SK-N-SH treated with all-trans-retinoic acid at 6 μM for 48 hours (cell line): ENCODE results near the gene ANKRD42.

ENCODE experiments used
- ATAC-seq: fragments of 200-7000 bp; cut with Tn5 transposase; 3 replicates; pipeline ENCODE4 v1.9.1; 2020; ENCODE audit warnings: mild to moderate bottlenecking, moderate library complexity
- ARNTL ChIP-seq: fragments of 450-650 bp; formaldehyde crosslinking; IDR thresholded peaks from 2 replicates; pipeline ENCODE4 v1.5.0; 2020; ENCODE audit warnings: low read depth, mild to moderate bottlenecking, moderate library complexity, borderline replicate concordance
- BACH2 ChIP-seq: fragments of 250-450 bp; sonication (Bioruptor Pico); IDR thresholded peaks from 2 replicates; pipeline ENCODE4 v1.9.0; 2021; ENCODE audit warnings: mild to moderate bottlenecking, borderline replicate concordance
- CSDC2 ChIP-seq: fragments of 250-450 bp; sonication (Bioruptor Pico); IDR thresholded peaks from 2 replicates; pipeline ENCODE4 v1.5.0; 2020; ENCODE audit warnings: mild to moderate bottlenecking, moderate library complexity
- CSRNP3 ChIP-seq: fragments of 250-450 bp; sonication (Bioruptor Pico); IDR thresholded peaks from 2 replicates; pipeline ENCODE4 v1.5.1; 2021; ENCODE audit warnings: mild to moderate bottlenecking, moderate library complexity
- GLIS3 ChIP-seq: fragments of 250-450 bp; sonication (Bioruptor Pico); IDR thresholded peaks from 2 replicates; pipeline ENCODE4 v1.5.0; 2020; ENCODE audit warnings: mild to moderate bottlenecking, moderate library complexity
- ISL1 ChIP-seq: fragments of 250-450 bp; sonication (Bioruptor Pico); IDR thresholded peaks from 2 replicates; pipeline ENCODE4 v2.1.2; 2022; ENCODE audit warnings: mild to moderate bottlenecking, moderate library complexity
- OSR1 ChIP-seq: fragments of 250-450 bp; sonication (Bioruptor Pico); IDR thresholded peaks from 2 replicates; pipeline ENCODE4 v1.8.0; 2022; ENCODE audit warnings: moderate library complexity, mild to moderate bottlenecking, inconsistent platforms
- RARB ChIP-seq: fragments of 250-450 bp; sonication (Bioruptor Pico); IDR thresholded peaks from 2 replicates; pipeline ENCODE4 v1.8.0; 2021; ENCODE audit warnings: mild to moderate bottlenecking, moderate library complexity
- SNAI2 ChIP-seq: fragments of 250-450 bp; sonication (Bioruptor Pico); IDR thresholded peaks from 2 replicates; pipeline ENCODE4 v1.5.0; 2020; ENCODE audit warnings: mild to moderate bottlenecking, moderate library complexity
- TOX ChIP-seq: fragments of 250-450 bp; sonication (Bioruptor Pico); IDR thresholded peaks from 2 replicates; pipeline ENCODE4 v1.8.0; 2021; ENCODE audit warnings: mild to moderate bottlenecking, moderate library complexity, borderline replicate concordance
- TSHZ2 ChIP-seq: fragments of 250-450 bp; sonication (Bioruptor Pico); IDR thresholded peaks from 2 replicates; pipeline ENCODE4 v1.5.0; 2020; ENCODE audit warnings: mild to moderate bottlenecking, moderate library complexity
- ZC3H10 ChIP-seq: fragments of 250-450 bp; sonication (Bioruptor Pico); IDR thresholded peaks from 2 replicates; pipeline ENCODE4 v1.5.1; 2021; ENCODE audit warnings: mild to moderate bottlenecking, moderate library complexity
- ZFP3 ChIP-seq: fragments of 250-450 bp; sonication (Bioruptor Pico); IDR thresholded peaks from 2 replicates; pipeline ENCODE4 v1.5.0; 2020; ENCODE audit warnings: mild to moderate bottlenecking, moderate library complexity
- ZFP30 ChIP-seq: fragments of 450-650 bp; formaldehyde crosslinking; IDR thresholded peaks from 2 replicates; pipeline ENCODE4 v1.5.0; 2022; ENCODE audit warnings: mild to moderate bottlenecking, moderate library complexity
- ZNF70 ChIP-seq: fragments of 450-650 bp; formaldehyde crosslinking; IDR thresholded peaks from 2 replicates; pipeline ENCODE4 v1.5.0; 2020; ENCODE audit warnings: mild to moderate bottlenecking, moderate library complexity
- ZNF8 ChIP-seq: fragments of 450-650 bp; formaldehyde crosslinking; IDR thresholded peaks from 2 replicates; pipeline ENCODE4 v1.5.0; 2020; ENCODE audit warnings: mild to moderate bottlenecking, moderate library complexity
- TF ChIP-seq, protein P1 (sequence below): fragments of 250-450 bp; sonication (Bioruptor Pico); IDR thresholded peaks from 2 replicates; pipeline ENCODE4 v1.5.1; 2020; ENCODE audit warnings: low read depth, mild to moderate bottlenecking, moderate library complexity
- TF ChIP-seq, protein P2 (sequence below): fragments of 250-450 bp; sonication (Bioruptor Pico); IDR thresholded peaks from 2 replicates; pipeline ENCODE4 v1.8.0; 2020; ENCODE audit warnings: mild to moderate bottlenecking, moderate library complexity, borderline replicate concordance
- TF ChIP-seq, protein P3 (sequence below): fragments of 250-450 bp; sonication (Bioruptor Pico); IDR thresholded peaks from 2 replicates; pipeline ENCODE4 v1.8.0; 2021; ENCODE audit warnings: low read depth, mild to moderate bottlenecking, moderate library complexity, borderline replicate concordance

ANKRD42 gene

GRCh38 chr11:83162377-83162776 lies 31.1 kb upstream of the ANKRD42 start:
- no peak for ATAC-seq
- no peak for TF ChIP-seq SNAI2 (CRISPR knock-in tag)

GRCh38 chr11:83166193-83166866 lies 27.2 kb upstream of the ANKRD42 start:
- no peak for TF ChIP-seq ARNTL (CRISPR knock-in tag)
- TF ChIP-seq ZFP30: no peak
- TF ChIP-seq SNAI2 (CRISPR knock-in tag): no peak
- TF ChIP-seq ZNF70 (CRISPR knock-in tag): no peak
- no peak for TF ChIP-seq ISL1 (CRISPR knock-in tag)
- no peak for TF ChIP-seq CSRNP3
- TF ChIP-seq ZC3H10 (CRISPR knock-in tag): no peak
- ATAC-seq: no peak

GRCh38 chr11:83168756-83169155 lies 24.8 kb upstream of the ANKRD42 start:
- no peak for ATAC-seq
- TF ChIP-seq CSRNP3 (no peak), ZC3H10 (CRISPR knock-in tag) (no peak), OSR1 (CRISPR knock-in tag) (no peak), TOX (CRISPR knock-in tag) (no peak), CSDC2 (no peak), ZFP30 (no peak), RARB (CRISPR knock-in tag) (no peak), GLIS3 (CRISPR knock-in tag) (no peak), TSHZ2 (no peak), ZFP3 (CRISPR knock-in tag) (no peak), SNAI2 (CRISPR knock-in tag) (no peak), BACH2 (no peak), ZNF70 (CRISPR knock-in tag) (no peak), ZNF8 (CRISPR knock-in tag) (no peak), ARNTL (CRISPR knock-in tag) (no peak), ISL1 (CRISPR knock-in tag) (no peak)
- TF ChIP-seq, protein P1, sequence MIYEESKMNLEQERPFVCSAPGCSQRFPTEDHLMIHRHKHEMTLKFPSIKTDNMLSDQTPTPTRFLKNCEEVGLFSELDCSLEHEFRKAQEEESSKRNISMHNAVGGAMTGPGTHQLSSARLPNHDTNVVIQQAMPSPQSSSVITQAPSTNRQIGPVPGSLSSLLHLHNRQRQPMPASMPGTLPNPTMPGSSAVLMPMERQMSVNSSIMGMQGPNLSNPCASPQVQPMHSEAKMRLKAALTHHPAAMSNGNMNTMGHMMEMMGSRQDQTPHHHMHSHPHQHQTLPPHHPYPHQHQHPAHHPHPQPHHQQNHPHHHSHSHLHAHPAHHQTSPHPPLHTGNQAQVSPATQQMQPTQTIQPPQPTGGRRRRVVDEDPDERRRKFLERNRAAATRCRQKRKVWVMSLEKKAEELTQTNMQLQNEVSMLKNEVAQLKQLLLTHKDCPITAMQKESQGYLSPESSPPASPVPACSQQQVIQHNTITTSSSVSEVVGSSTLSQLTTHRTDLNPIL (CRISPR knock-in tag): no peak
- TF ChIP-seq, protein P2, sequence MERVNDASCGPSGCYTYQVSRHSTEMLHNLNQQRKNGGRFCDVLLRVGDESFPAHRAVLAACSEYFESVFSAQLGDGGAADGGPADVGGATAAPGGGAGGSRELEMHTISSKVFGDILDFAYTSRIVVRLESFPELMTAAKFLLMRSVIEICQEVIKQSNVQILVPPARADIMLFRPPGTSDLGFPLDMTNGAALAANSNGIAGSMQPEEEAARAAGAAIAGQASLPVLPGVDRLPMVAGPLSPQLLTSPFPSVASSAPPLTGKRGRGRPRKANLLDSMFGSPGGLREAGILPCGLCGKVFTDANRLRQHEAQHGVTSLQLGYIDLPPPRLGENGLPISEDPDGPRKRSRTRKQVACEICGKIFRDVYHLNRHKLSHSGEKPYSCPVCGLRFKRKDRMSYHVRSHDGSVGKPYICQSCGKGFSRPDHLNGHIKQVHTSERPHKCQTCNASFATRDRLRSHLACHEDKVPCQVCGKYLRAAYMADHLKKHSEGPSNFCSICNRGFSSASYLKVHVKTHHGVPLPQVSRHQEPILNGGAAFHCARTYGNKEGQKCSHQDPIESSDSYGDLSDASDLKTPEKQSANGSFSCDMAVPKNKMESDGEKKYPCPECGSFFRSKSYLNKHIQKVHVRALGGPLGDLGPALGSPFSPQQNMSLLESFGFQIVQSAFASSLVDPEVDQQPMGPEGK: no peak
- TF ChIP-seq, protein P3, sequence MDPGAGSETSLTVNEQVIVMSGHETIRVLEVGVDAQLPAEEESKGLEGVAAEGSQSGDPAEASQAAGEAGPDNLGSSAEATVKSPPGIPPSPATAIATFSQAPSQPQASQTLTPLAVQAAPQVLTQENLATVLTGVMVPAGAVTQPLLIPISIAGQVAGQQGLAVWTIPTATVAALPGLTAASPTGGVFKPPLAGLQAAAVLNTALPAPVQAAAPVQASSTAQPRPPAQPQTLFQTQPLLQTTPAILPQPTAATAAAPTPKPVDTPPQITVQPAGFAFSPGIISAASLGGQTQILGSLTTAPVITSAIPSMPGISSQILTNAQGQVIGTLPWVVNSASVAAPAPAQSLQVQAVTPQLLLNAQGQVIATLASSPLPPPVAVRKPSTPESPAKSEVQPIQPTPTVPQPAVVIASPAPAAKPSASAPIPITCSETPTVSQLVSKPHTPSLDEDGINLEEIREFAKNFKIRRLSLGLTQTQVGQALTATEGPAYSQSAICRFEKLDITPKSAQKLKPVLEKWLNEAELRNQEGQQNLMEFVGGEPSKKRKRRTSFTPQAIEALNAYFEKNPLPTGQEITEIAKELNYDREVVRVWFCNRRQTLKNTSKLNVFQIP (CRISPR knock-in tag): no peak
